Measurements from ENCODE around the gene MMP25.
"Not testable (repeated sequence)": the region's sequence is repeated elsewhere in the genome, so short reads cannot be mapped to it uniquely, and the experiment has no call there.

DNA sequence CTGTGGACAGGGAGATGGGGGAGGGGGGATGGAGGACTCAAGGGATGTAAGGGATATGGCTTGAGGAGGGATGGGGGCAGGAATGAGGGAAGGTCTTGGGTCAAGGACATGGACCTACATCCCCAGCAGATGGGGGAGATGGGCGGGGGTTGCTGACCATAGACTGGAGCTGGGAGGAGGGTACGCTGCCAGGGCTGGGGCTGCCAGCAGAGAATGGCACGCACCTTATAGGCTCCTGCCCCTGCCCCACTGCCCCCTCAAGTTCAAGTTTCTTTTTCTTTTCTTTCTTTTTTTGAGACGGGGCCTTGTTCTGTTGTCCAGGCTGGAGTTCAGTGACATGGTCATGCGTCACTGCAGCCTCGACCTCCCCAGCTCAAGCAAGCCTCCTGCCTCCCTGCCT, 29.6 kb downstream of the MMP25 start:
- not testable (repeated sequence) for TF ChIP-seq POLR2A, POLR2AphosphoS5, EP300 (IDR thresholded peaks at IDR 0.05)
- TF ChIP-seq, protein P1, sequence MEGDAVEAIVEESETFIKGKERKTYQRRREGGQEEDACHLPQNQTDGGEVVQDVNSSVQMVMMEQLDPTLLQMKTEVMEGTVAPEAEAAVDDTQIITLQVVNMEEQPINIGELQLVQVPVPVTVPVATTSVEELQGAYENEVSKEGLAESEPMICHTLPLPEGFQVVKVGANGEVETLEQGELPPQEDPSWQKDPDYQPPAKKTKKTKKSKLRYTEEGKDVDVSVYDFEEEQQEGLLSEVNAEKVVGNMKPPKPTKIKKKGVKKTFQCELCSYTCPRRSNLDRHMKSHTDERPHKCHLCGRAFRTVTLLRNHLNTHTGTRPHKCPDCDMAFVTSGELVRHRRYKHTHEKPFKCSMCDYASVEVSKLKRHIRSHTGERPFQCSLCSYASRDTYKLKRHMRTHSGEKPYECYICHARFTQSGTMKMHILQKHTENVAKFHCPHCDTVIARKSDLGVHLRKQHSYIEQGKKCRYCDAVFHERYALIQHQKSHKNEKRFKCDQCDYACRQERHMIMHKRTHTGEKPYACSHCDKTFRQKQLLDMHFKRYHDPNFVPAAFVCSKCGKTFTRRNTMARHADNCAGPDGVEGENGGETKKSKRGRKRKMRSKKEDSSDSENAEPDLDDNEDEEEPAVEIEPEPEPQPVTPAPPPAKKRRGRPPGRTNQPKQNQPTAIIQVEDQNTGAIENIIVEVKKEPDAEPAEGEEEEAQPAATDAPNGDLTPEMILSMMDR (IDR thresholded peaks at IDR 0.05) = not testable (repeated sequence)
